ENCODE results near the gene MYDGF. TPM values are rescaled to one million over a fixed set of nuclear protein-coding genes. Genes with fewer than 3 reads are reported as not detected.

The MYDGF gene
- total and polyA plus RNA-seq, 9 of the 15 experiments (the other 6 are each of a cell fraction or from before 2014, with no cell fraction given), result 4.2 to 141 (median 82.1) TPM

- TF ChIP-seq CHD7 (IDR thresholded peaks at IDR 0.05; ENCODE audit: low read depth, low read length), result no peak
- TF ChIP-seq, protein P1, sequence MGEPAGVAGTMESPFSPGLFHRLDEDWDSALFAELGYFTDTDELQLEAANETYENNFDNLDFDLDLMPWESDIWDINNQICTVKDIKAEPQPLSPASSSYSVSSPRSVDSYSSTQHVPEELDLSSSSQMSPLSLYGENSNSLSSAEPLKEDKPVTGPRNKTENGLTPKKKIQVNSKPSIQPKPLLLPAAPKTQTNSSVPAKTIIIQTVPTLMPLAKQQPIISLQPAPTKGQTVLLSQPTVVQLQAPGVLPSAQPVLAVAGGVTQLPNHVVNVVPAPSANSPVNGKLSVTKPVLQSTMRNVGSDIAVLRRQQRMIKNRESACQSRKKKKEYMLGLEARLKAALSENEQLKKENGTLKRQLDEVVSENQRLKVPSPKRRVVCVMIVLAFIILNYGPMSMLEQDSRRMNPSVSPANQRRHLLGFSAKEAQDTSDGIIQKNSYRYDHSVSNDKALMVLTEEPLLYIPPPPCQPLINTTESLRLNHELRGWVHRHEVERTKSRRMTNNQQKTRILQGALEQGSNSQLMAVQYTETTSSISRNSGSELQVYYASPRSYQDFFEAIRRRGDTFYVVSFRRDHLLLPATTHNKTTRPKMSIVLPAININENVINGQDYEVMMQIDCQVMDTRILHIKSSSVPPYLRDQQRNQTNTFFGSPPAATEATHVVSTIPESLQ (CRISPR knock-in tag; IDR thresholded peaks at IDR 0.05), result no peak
These were observed 30.5 kb downstream of the MYDGF start (continued) for GRCh38 chr19:4639531-4640246.

Measured in K562 (cell line).